ENCODE results near the gene TMEM117.

Gene TMEM117

GRCh38 chr12:44063671-44064070, 227.8 kb downstream of the TMEM117 start:
- FAIRE-seq (no peak), DNase-seq (ENCODE audit: insufficient read length, low spot score) (no peak)

- DNase-seq (ENCODE audit: insufficient read length, low spot score), result no peak
- FAIRE-seq, result no peak
These were observed 241.0 kb downstream of the TMEM117 start for GRCh38 chr12:44076871-44077270.

GRCh38 chr12:44077294-44077693, 241.4 kb downstream of the TMEM117 start:
- FAIRE-seq, result no peak
- no peak for DNase-seq (ENCODE audit: insufficient read length, low spot score)

GRCh38 chr12:44078273-44078672, 242.4 kb downstream of the TMEM117 start:
- FAIRE-seq (no peak), DNase-seq (ENCODE audit: insufficient read length, low spot score) (no peak)

GRCh38 chr12:44088647-44089046, 252.8 kb downstream of the TMEM117 start:
- FAIRE-seq (no peak), DNase-seq (ENCODE audit: insufficient read length, low spot score) (no peak)

GRCh38 chr12:44091948-44092606, 256.2 kb downstream of the TMEM117 start:
- FAIRE-seq (no peak), DNase-seq (ENCODE audit: insufficient read length, low spot score) (no peak)

GRCh38 chr12:44098786-44099185, 262.9 kb downstream of the TMEM117 start:
- FAIRE-seq (no peak), DNase-seq (ENCODE audit: insufficient read length, low spot score) (no peak)

GRCh38 chr12:44099486-44099885, 263.6 kb downstream of the TMEM117 start:
- DNase-seq (ENCODE audit: insufficient read length, low spot score), result no peak
- no peak for FAIRE-seq

DNA sequence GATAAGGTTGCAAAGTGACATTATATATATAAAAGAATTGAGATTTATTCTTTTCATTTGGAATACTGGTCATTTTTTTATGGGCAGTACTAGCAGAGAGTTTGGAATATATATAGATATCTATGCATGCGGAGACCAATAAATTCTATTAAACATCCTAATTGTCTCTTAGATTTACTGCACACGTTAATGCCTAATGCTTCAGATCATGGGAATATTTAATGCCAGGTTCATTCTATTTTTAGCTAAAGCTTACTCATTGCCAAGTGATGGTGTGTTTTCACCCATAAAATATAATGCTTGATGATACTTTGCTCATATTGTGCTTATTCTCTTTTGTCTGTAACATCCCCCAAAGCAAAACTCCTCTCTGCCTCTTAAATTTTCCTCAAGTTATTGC, 264.4 kb downstream of the TMEM117 start:
- no peak for FAIRE-seq
- DNase-seq (ENCODE audit: insufficient read length, low spot score), result no peak

GRCh38 chr12:44101475-44101874, 265.6 kb downstream of the TMEM117 start:
- FAIRE-seq (no peak), DNase-seq (ENCODE audit: insufficient read length, low spot score) (no peak)

- FAIRE-seq, result no peak
- no peak for DNase-seq (ENCODE audit: insufficient read length, low spot score)
These were observed 279.0 kb downstream of the TMEM117 start for GRCh38 chr12:44114906-44115305.

DNA sequence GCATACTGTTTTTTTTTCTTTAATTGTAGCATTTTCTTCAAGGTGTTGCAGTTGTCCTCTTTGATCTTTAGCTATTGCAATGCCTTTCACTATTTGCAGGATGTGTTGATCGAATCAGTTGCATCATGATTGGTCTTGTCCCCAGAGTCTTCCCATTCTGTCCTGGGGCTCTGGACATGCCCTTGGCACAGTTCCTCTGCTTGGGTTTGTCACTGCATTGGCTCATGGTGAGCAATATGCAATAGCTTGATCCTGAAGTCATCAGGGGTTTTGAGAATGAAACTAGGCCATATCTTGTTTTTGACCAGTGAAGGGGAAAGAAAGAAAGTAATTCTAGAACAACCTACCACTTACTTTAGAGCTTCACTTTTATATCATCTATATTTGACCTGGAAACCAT, 281.5 kb downstream of the TMEM117 start:
- DNase-seq (ENCODE audit: insufficient read length, low spot score), result no peak

DNA sequence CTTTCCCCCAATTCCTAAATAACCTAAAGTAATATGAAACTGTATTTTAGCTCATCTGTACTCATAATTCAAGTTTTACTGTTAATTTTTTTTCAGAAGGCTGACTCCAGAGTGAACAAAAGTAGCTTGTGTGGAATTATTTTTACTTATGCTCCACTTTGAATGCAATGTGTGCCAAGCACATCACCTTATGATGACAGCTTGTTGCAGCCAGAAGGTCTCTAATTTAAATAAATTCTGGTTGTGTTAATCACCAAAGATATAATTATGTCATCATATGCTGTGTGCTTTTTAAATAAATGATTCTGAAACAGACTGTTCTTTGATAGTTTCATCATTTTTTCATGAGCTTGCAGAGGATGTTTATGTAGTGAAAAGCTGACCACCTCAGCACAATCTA, 283.1 kb downstream of the TMEM117 start:
- FAIRE-seq, result no peak
- DNase-seq (ENCODE audit: insufficient read length, low spot score), result no peak

More for the DNA sequence above, 281.5 kb downstream of the TMEM117 start:
- no peak for FAIRE-seq

- DNase-seq (ENCODE audit: insufficient read length, low spot score) (no peak), FAIRE-seq (no peak)
These were observed 290.9 kb downstream of the TMEM117 start for GRCh38 chr12:44126806-44127205.

DNA sequence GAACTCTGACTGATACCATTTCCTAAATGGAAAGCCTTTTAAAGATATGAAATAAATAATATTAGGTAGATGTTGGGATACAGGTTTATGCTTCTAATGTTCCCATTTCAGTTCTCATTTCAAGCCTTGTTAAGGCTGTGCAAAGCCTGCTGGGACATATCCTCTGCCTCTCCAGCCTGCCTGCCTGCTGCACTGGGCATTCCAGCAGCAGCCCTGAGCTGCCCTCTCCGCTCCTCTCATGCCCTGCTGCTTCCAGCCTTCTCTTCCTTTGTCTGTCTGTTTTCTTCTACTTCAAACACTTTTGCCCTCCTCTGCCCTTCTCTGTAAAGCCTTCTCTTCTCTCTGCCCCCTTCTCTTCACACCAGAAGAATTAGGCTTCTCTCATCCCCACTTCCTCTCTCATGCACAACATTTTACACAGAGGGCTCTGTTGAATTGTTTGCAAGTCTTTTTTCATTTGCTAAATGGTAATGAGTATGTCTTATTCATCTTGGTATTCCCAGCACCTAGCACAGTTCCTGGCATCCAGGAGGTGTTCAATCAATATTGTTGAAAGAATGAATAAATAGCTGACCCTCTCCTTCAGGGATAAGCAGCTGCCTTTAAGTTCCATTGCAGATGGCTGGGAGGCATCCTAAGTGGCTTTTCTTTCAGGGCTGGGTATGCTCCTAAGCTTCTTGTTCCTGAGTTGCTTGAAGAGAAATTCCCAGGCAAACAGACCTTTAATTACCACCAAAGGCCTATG, 292.3 kb downstream of the TMEM117 start:
- DNase-seq (ENCODE audit: insufficient read length, low spot score), result no peak
- FAIRE-seq, result no peak

GRCh38 chr12:44143175-44143574, 307.3 kb downstream of the TMEM117 start:
- FAIRE-seq (no peak), DNase-seq (ENCODE audit: insufficient read length, low spot score) (no peak)

DNA sequence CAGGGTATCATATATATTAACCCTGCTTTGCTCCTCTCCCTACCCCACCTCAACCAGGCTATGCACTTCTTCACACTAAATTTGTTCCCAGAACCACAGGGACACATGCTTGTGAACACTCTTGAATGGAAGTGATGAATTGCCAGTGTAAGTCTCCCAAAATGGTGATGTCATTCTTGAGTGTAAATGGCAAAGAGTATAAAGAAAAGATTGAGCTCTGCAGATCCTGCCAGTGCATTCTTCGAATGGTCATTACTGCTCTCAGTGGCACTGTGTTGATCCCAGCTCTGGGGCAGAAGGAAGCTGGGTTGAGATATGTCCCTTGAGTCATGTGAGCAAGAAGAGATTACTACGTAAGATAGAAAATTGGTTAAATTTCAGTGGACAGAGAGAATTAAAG, 313.1 kb downstream of the TMEM117 start:
- DNase-seq (ENCODE audit: insufficient read length, low spot score) (no peak), FAIRE-seq (no peak)

- no peak for DNase-seq (ENCODE audit: insufficient read length, low spot score)
- FAIRE-seq, result no peak
These were observed 318.2 kb downstream of the TMEM117 start for GRCh38 chr12:44154128-44154527.

DNA sequence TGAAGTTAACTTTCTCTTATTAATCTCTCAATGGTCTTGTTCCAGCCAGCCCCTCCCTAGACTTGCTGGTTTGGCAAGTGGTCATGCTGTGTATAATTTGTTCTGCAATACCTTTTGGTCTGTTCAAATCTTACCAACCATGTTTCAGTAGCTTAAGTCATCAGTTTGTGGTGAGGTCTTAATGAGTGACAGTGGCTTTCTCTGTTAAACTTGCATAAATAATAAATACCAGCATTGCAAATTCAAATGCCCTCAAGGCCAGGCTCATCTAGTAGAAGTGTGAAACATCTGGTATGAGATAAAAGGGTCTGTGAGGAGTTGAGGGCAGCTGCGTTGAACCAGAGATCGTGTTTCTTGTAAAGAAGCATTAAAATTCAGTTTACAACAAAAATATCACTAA, 319.5 kb downstream of the TMEM117 start:
- FAIRE-seq, result no peak
- no peak for DNase-seq (ENCODE audit: insufficient read length, low spot score)

DNA sequence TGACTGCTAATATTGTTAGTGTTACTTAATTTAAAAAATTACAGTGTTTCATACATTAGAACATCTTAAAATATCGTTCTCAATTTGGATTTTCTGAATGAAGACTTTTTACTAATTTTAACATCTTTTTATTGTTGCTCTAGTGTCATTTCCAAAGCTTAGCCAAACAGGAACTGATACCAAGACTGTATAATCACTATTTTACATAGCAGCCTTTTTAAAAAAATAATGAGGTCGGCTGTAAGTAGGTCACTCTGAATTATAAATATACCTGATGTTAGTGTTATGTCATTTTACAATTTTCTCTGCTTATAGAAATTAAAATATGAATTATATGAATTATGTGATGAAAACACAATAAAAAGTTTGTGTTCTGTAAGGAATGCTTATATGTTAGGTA, 321.5 kb downstream of the TMEM117 start:
- DNase-seq (ENCODE audit: insufficient read length, low spot score) (no peak), FAIRE-seq (no peak)

- DNase-seq (ENCODE audit: insufficient read length, low spot score) (no peak), FAIRE-seq (no peak)
These were observed 322.9 kb downstream of the TMEM117 start for GRCh38 chr12:44158746-44159145.

- FAIRE-seq (no peak), DNase-seq (ENCODE audit: insufficient read length, low spot score) (no peak)
These were observed 323.3 kb downstream of the TMEM117 start for GRCh38 chr12:44159216-44159615.
